ENCODE measurements around the gene MYBPC1.
A peak's percentile ranks its signal among the peaks of the same experiment; 100 is the strongest.

Gene MYBPC1

DNA sequence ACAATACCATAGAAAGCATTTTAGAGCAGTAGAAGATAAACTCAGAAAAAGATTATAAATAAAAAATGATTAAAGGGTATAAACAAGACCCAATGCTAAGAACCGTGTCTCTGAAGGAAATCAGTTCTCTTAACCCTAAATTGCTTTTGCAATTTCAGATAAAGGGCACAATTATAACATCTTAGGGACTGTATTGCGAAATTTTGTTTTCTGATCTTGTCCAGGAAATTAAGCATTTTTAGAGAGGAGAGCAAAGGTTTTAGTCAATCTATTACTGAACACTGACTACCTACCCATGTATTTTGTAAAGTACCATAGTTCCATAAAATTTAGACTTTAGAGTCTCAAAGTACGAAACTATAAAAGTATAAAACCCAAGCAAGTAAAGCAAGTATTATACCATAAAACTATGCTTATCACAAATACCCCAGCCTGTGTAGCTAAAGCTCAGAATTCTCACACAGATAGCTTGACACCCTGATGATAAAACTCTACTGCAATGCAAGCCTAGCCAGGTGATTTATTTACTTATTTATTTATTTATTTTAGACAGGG is 95.8 kb downstream of the MYBPC1 start:
- DNase-seq: no peak
- intact Hi-C loops (cut with DNase I): no loop called here

GRCh38 chr12:101691503-101692096 is 96.8 kb downstream of the MYBPC1 start:
- intact Hi-C loops (cut with DNase I): no loop called here

DNA sequence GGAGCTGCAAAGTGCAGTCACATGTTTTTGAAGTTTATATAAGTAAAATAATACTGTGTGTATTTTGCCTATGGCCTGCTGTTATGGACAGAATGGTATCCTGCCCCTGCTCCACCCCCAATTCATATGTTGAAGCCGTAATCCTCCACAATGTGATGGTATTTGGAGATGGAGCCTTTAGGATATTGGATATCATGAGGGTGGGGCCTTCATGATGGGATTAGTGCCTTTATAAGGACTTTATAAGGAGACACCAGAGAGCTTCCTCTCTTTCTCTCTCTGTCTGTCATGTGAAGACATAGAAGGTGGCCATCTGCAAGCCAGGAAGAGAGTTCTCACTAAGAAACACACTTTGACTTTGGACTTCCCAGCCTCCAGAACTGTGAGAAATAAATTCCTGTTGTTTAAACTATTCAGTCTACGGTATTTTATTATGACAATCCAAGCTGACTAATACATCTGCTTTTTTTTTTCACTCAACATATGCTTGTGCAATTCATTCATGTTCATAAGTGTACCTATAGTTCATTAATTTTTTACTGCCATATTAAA is 99.6 kb downstream of the MYBPC1 start:
- no peak for DNase-seq
- intact Hi-C loops (cut with DNase I): no loop called here

More at GRCh38 chr12:101691503-101692096, 96.8 kb downstream of the MYBPC1 start:
- no peak for DNase-seq

DNA sequence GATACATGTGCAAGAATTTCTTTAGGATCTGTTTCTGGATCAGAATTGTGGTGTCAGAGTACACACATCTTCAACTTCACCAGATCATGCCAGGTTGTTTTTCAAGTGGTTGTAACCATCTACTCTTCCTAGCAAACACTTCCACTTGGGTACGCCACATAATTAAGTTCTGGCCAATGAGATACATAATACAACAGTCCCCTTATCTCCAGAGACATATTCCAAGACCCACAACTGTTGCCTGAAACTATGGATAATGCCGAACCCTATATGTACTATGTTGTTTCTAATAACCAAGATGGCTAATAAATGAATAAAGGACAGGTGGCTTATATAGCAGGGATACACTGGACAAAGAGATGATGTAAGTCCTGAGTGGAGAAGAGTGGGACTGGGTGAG is 100.2 kb downstream of the MYBPC1 start:
- no peak for DNase-seq
- intact Hi-C loops (cut with DNase I): no loop called here

GRCh38 chr12:101695706-101696105 is 100.9 kb downstream of the MYBPC1 start:
- no peak for DNase-seq
- intact Hi-C loops (cut with DNase I): no loop called here

GRCh38 chr12:101696251-101697196 is 101.8 kb downstream of the MYBPC1 start:
- intact Hi-C loops (cut with DNase I): no loop called here
- peak in 6 of 10 donors; percentile 20 to 84 (median 25) for DNase-seq

DNA sequence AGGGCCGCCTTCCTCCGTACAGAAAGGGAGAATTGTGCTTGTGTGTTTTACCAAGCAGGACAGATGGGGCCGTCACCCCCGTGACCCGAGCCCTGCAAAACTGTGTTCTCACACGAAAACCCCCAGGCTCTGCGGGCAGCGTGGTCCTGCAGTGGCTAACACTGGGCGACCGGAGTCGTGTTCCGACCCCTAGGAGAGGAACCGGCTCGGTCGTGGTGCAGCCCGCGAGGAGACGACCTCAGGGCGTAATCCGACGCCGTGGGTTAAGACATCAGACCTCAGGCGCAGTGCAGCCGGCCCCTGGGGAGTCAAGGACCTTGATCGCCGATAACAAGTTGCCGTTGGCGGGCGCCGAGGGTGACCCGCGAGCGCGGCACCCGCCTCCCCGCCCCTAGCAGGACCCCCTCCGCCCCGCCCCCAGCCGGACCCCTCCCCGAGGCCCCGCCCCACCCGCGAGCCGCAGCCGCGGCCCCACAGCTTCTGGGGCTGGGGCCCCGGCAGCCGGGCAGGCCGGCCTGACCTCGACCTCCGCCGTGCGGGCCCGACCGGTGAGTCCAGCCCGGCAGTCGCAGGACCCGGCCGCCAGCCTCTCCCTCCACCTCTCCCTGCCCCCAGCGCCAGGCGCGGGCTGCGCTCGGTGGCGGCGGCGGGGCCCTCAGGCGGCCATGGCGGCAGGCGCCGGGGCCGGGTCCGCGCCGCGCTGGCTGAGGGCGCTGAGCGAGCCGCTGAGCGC is 102.6 kb downstream of the MYBPC1 start, which contains the start of gene CHPT1:
Gene CHPT1, plus strand, starts transcription at position 444 of the 733 bp plus-strand sequence. Its CDS starts 222 bp downstream, at position 666.
- peak; percentile 32 to 93 (median 53) for DNase-seq
- intact Hi-C loops (cut with DNase I): no loop called here

- DNase-seq: peak; percentile 23 to 87 (median 46)
- intact Hi-C loops (cut with DNase I): no loop called here
These were observed 103.4 kb downstream of the MYBPC1 start for GRCh38 chr12:101697930-101698799.

GRCh38 chr12:101698800-101699347 is 104.1 kb downstream of the MYBPC1 start:
- intact Hi-C loops (cut with DNase I): no loop called here
- DNase-seq: peak in 3 of 10 donors; percentile 31 to 77 (median 67)

DNA sequence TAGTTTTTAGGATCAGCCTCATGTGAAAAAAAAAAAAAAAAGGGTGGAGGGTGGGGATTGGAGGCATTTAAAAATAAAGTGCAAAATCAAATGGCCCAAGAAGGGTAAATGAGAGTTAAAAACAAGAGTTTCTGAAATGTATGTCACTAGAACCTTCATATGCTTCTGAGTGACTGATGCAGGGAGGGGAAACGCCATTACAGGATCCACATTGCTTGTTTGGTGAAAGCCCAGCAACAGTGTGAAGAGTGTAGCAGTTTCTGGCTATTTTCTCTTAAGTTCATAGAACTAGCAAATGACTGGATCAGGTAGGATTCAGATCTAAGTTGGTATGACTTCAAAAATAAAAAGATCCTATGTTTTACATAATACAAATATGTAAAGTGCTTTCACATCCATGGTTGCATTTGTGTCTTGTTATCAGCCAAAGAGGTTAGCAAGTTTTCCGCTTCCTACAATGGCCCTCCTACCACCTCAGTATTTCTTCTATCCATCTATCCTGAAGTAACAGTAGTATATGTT is 105.6 kb downstream of the MYBPC1 start:
- no peak for DNase-seq
- intact Hi-C loops (cut with DNase I): no loop called here

- intact Hi-C loops (cut with DNase I): no loop called here
- no peak for DNase-seq
These were observed 108.7 kb downstream of the MYBPC1 start for GRCh38 chr12:101703487-101703886.

- intact Hi-C loops (cut with DNase I): no loop called here
- DNase-seq: no peak
These were observed 111.6 kb downstream of the MYBPC1 start for GRCh38 chr12:101706403-101706802.

- DNase-seq: no peak
- intact Hi-C loops (cut with DNase I): no loop called here
These were observed 112.5 kb downstream of the MYBPC1 start for GRCh38 chr12:101707131-101707782.

DNA sequence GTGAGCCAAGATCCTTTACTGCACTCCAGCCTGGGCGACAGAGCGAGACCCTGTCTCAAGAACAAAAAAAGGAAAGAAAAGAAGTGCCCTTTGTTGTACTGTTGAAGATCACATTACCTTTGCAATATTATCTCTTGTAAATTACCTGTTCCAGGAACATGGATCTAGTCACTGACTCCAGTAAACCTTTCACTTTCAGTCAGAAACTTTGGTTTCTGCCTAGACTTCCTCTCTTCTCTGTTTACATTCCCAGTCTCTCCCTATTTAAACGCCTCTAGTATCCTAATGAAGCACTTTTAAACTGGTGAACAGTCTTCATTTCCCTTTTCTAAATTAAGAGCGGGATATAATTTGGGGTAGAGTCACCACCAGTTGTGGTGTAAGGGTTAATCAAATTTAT is 115.5 kb downstream of the MYBPC1 start:
- intact Hi-C loops (cut with DNase I): no loop called here
- DNase-seq: no peak

- intact Hi-C loops (cut with DNase I): no loop called here
- peak in 3 of 10 donors; percentile 23 to 37 (median 28) for DNase-seq
These were observed 118.4 kb downstream of the MYBPC1 start for GRCh38 chr12:101713059-101713682.

DNA sequence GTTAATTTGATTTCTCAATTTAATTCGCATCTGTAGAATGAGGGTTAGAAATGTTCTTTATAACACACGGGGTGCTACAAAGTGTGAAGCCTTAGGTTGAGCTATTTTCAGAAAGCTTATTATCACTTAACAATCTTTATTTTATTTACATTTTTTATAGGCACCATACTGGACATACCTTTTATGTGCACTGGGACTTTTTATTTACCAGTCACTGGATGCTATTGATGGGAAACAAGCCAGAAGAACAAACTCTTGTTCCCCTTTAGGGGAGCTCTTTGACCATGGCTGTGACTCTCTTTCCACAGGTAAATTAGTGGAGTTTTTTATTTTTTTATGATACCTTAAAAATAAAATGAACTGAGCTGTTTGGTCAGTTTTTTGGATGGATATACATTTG is 119.2 kb downstream of the MYBPC1 start:
- intact Hi-C loops (cut with DNase I): no loop called here
- no peak for DNase-seq

DNA sequence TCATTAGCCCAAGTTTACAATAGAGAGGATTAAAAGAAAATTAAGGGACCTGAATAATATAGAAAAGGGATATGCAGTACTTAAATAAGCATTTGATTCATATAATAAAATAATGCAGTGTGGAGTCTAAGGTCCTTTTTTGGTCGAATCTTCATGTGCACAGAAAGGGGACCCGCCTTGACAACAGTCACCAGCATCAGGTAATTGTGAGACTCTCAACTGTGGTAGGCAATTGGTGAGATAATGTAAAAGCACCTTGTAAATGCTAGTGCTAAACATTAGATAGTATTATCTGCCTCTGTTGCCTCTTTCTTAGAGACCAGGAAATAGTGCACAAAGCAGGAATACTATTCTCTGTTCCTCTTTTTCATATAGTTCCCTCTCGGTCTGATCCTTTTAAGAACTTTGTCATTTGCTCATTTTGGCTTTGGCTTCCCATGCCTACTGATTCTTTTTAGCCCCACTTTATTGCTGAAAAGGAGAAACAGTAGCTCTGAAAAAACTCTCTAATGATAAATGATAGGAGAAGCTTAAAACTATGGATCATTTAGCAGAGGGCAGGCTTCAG is 120.2 kb downstream of the MYBPC1 start:
- intact Hi-C loops (cut with DNase I): no loop called here
- no peak for DNase-seq

DNA sequence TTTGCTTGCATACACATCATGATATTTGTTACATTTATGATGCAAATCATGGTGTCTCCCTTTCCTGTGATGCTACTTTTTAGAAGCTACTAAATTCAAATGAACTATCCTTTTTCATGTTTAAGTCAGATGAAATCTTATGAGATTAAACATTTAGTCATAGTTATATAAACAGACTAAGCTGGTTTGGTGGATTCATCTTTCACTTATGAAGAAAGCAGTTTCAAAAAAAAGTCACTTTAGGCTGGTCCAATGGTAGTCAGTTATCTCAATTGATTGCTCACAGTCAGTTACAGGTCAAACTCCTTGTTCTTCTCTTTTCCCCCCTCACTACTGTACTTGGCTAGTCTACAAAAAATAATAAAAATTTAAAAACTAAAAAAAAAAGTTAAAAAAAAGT is 124.8 kb downstream of the MYBPC1 start:
- intact Hi-C loops (cut with DNase I): no loop called here
- no peak for DNase-seq

All from posterior cingulate gyrus (tissue), 11 donors.